ENCODE results near the gene HNRNPCL1.

Gene HNRNPCL1

DNA sequence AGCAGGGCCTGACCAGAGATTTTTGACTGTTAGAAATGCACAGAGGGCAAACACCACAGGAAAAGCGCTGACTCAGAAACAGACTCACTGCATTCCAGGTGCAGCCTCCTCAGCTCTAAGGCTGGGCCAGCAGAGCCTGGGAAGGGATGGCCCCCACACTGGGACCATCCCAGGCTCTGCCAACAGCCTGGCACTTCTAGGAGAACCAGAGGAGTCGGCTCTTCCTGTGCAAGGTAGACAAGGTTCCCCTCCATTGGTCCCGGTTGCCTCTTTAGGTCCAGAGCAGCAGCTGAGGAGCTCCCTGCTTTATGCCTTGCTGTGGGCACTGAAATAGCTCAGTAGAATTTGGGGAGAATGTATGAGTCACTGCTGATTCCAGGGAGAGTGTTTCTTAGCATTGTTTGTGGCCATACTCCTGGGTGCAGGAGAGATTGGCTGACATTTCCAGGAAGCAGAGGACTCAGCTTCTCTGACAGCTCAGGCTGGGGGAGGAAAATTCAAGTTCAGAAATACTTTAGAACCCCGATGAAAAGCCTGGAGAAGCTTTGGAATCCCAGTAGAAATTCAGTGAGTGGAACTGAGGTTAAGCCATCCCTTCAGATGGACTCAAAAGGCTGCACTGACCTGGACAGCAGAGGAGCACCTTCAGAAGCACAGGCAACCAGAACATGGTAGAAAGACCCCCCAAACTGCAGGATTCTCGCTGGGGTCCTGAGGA is 37.7 kb downstream of the HNRNPCL1 start:
- H3K4me3 ChIP-seq (ENCODE audit: low read depth, low read length) = no peak overlapping the region
- TF ChIP-seq, protein P1, sequence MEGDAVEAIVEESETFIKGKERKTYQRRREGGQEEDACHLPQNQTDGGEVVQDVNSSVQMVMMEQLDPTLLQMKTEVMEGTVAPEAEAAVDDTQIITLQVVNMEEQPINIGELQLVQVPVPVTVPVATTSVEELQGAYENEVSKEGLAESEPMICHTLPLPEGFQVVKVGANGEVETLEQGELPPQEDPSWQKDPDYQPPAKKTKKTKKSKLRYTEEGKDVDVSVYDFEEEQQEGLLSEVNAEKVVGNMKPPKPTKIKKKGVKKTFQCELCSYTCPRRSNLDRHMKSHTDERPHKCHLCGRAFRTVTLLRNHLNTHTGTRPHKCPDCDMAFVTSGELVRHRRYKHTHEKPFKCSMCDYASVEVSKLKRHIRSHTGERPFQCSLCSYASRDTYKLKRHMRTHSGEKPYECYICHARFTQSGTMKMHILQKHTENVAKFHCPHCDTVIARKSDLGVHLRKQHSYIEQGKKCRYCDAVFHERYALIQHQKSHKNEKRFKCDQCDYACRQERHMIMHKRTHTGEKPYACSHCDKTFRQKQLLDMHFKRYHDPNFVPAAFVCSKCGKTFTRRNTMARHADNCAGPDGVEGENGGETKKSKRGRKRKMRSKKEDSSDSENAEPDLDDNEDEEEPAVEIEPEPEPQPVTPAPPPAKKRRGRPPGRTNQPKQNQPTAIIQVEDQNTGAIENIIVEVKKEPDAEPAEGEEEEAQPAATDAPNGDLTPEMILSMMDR (IDR thresholded peaks at IDR 0.05; ENCODE audit: control insufficient read depth, extremely low read depth, insufficient read depth) = no peak
- no peak for DNase-seq (ENCODE audit: low read depth)

DNA sequence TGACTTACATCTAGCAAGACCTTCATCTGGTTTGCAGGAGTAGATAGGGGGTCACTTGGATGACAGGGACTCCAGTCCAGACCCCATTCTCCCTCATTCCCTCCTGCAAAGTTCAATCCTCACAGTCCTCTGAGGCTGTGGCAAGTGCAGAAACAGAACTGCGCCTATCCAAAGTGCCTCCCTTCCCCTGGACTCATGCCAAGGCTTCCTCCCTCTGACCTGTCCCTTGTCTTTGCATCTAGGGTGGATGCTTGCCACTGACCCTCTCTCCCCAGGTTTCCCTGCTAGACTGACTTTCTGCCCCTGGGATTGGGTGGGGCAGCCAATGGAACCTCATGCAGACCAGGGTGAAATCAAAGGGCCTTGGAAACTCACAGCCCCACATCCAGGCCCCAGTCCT is 38.6 kb downstream of the HNRNPCL1 start:
- TF ChIP-seq, protein P1 (IDR thresholded peaks at IDR 0.05; ENCODE audit: control insufficient read depth, extremely low read depth, insufficient read depth) = no peak
- no peak overlapping the region for H3K4me3 ChIP-seq (ENCODE audit: low read depth, low read length)
- DNase-seq (ENCODE audit: low read depth) = no peak

DNA sequence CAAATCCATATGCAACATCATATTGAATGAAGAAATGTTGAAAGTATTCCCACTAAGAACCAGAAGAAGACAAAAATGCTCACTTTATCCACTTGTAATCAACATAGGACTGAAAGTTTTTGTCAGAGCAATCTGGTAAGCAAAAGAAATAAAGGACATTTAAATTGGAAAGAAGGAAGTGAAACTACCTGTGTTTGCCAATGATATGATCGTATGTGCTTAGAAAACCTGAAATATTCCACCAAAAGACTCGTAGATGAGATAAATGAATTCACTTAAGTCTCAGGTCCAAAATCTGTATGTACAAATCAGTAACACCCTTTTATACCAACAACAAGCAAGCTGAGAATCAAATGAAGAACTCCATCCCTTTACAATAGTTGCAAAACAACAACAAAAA is 48.8 kb downstream of the HNRNPCL1 start:
- TF ChIP-seq, protein P1 (IDR thresholded peaks at IDR 0.05; ENCODE audit: control insufficient read depth, extremely low read depth, insufficient read depth) = no peak
- no peak overlapping the region for H3K4me3 ChIP-seq (ENCODE audit: low read depth, low read length)
- DNase-seq (ENCODE audit: low read depth) = no peak

DNA sequence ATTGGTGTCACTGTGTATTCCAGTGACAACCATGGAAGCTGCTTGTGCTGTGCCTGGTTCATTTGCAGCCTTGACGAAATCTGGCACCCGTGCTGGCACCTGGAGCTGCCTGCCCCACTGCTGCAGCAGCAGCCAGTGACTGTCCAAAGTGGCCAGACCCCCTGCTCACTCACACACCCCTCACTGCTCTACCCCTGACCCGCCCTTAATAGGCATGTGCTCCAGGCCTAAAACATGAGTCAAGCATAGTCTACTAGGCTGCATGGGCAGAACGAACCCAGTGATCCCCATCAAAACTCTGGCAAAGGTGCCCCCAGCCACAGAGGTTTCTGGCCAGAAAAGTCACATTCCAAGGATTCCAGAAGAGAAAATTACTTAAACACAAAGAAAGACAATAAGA is 49.6 kb downstream of the HNRNPCL1 start:
- TF ChIP-seq, protein P1 (IDR thresholded peaks at IDR 0.05; ENCODE audit: control insufficient read depth, extremely low read depth, insufficient read depth) = no peak
- no peak for DNase-seq (ENCODE audit: low read depth)

More for the DNA sequence above, 49.6 kb downstream of the HNRNPCL1 start:
- no peak overlapping the region for H3K4me3 ChIP-seq (ENCODE audit: low read depth, low read length)

Measured in LNCaP clone FGC (cell line).